GM18867 (cell line): ENCODE data around the gene EPHA1.

Source experiments
- ATAC-seq: cut with Tn5 transposase; IDR thresholded peaks from one replicate; pipeline ENCODE4 v1.9.1; 2021; ENCODE audit warnings: mild to moderate bottlenecking, moderate library complexity; ENCODE audit not compliant: unreplicated experiment

The EPHA1 gene

DNA sequence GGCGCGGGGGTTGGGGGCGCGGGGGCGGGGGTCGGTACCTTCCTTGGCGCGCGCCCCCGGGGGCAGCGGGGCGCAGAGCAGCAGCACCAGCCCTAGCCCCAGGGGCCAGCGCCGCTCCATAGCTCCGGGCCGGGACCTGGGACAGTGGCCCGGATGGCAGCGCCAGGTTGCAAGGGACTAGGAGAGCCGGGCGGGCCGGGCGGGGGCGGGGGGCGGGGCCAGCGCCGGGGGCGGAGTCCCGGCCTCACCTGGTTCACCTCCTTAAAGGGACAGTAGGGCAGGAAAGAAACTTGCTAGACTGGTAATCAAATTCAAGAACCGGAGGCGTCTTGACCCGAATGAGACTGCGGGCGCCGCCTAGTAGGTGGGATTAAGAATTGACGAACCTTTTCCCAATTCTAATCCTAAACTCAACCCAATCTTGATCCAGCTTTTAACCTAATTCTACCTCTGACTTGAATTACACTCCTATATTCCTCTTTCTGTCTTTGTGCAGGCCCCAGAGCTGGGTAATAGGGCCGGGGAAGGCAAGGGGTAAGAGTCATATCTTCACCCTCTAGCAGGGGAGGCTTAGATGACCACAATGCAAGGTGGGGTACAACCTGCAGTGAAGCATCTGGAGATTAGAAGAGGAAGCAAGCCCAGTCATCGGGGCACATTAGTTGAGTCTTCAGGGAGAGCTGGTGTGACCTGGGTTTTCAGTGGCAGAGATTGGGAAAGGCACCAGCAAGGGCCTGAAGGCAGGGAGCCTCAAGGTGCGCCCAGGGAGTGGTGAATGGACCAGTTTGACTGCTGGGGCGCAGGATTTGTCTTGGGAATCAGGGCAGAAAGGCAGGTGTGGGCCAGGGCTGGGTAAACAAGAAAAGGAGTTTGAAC is at the start of gene EPHA1:
Gene EPHA1, minus strand, starts transcription at position 171 of the 876 bp plus-strand sequence. Its CDS starts 51 bp downstream, at position 120.
- peak; percentile 50 for ATAC-seq

- peak; percentile 92 for ATAC-seq
These were observed 49.6 kb upstream of the EPHA1 start for GRCh38 chr7:143458263-143458662.

- ATAC-seq: no peak
These were observed 48.5 kb upstream of the EPHA1 start for GRCh38 chr7:143456992-143457793.

DNA sequence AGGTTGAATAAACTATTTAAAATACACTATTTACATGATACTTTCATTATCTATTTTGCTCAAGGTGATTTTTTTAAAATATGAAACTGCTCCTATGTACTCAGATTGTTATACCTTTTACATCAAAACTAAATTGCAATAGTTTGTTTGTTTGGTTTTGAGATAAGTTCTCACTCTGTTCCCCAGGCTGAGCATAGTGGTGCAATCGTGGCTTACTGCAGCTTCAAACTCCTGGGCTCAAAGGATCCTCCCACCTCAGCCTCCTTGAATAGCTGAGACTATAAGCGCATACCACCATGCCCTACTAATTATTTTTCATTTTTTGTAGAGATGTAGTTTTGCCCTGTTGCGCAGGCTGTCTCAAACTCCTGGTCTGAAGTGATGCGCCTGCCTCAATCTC is 47.3 kb upstream of the EPHA1 start:
- ATAC-seq: no peak

DNA sequence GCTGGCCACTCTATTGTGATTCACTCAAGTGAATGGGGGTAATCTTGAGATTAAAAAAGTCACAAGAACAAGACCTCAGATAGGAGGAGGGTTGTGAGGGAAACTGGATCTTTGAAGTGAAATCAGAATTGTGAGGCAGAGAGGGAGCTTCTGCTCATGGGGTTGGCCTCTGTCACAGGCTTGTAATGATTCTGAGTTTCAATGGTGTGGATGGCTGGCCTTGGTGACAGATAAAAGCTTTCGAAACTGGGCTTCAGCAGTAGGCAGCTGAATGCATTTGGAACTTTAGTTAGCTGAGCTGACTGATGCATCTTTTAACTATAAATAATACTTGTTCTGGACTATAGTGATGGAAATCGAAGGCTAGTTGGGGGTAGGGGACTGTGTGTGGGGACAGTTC is 46.8 kb upstream of the EPHA1 start:
- peak; percentile 58 for ATAC-seq

DNA sequence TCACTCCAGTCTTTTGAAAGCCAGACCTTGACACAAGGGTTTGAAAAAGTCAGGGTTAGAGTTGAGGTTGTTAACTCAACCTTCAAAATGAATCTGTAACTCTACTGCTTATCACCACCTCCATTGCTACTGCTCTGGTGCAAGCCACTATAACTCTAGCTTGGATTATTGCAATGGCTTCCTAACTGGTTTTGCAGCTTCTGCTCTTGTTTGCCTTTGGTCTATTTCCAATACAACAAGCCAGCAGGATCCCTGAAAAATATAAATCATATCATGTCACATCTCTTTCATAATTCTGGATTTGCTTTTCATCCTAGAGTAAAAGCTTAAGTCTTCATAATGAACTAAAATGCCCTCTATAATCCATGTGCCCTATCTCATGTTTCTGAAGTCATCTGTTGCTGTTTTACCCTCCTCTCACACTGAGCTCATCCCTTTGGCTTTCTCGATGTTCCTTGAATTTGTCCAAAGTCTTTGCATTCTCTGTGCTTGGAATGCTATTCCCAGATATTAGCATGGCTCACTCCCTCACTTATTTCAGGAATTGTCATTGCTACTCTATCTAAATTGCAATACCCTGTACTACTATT is 45.5 kb upstream of the EPHA1 start:
- no peak for ATAC-seq

GRCh38 chr7:143452495-143452894 is 43.8 kb upstream of the EPHA1 start:
- ATAC-seq: no peak

GRCh38 chr7:143451746-143452145 is 43.1 kb upstream of the EPHA1 start:
- ATAC-seq: no peak

DNA sequence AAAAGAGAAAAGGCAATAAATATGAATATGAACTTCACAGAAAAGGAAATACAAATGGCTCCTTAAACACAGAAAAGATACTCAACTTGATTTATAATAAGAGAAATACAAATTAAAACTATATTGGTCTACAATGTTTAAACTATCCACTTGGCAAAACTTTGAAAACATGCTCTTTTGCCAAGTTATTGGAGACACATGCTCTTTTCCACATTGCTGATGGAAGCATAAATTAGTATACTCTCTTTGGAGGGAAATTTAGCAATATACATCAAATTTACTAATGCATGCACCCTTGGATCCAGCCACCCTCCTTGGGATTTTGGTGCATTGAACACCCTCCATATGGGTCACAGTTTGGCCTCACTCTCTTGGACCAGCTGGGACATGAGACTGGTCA is 42.5 kb upstream of the EPHA1 start:
- no peak for ATAC-seq

- no peak for ATAC-seq
These were observed 41.1 kb upstream of the EPHA1 start for GRCh38 chr7:143449793-143450192.

DNA sequence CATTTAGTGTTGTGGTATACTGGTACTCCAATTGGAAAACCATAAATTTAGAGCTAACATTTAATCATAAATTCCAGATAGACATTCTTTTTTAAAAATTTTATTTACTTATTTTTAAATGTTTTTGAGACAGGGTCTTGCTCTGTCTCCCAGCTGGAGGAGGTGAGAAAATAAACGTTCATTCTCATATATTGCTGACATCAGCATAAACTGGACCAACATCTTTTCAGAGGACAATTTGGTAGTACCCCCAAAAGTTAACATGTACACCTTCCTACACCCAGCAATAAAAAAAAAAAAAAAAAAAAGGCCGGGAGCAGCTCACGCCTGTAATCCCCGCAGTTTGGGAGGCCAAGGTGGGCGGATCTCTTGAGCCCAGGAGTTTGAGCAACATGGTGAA is 39.8 kb upstream of the EPHA1 start:
- ATAC-seq: no peak

- ATAC-seq: no peak
These were observed 38.8 kb upstream of the EPHA1 start for GRCh38 chr7:143447466-143447865.

GRCh38 chr7:143444785-143445184 is 36.1 kb upstream of the EPHA1 start:
- ATAC-seq: no peak

DNA sequence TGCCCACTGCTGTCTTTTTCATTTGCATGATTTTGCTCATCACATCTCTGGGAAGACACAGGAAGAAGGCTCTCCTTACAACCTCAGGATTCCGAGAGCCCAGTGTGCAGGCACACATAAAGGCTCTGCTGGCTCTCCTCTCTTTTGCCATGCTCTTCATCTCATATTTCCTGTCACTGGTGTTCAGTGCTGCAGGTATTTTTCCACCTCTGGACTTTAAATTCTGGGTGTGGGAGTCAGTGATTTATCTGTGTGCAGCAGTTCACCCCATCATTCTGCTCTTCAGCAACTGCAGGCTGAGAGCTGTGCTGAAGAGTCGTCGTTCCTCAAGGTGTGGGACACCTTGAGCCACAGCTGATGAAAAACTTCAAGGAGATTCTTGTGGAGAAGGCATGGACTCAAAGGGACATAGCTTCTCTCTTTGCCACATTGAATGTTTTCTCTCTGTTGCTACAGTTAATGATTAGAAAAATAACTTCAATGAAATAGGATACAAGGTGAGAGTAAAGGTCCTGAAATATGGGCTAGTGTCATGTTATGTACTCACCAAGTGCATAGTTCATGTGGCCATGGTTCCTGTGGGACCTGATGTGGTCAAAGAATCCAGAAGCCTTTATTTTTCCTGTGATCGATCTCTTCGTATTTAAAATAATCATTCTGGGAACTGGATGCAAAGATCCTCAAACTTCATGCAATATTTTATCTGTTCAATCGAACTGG is 35.6 kb upstream of the EPHA1 start:
- no peak for ATAC-seq

DNA sequence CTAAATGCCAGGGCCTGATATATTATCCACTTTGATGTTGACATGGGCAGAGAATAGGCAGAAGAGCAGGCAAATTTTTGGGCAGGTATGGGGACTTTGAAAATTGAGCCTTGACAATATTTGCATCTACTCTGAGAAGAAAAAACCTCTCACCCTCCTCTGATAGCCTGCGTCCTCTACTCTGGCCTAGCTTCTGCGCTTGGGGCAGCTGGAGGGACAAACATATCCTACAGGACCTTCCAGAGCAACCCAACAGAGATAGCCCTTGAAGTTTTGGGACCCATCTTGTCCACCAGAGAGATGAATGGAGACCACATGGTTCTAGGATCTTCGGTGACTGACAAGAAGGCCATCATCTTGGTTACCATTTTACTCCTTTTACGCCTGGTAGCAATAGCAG is 34.5 kb upstream of the EPHA1 start, which contains the start of gene TAS2R60:
Gene TAS2R60, plus strand, starts transcription at position 301 of the 400 bp plus-strand sequence. Its CDS starts 0 bp downstream, at position 301.
- ATAC-seq: no peak

- no peak for ATAC-seq
These were observed 31.2 kb upstream of the EPHA1 start for GRCh38 chr7:143439866-143440265.

DNA sequence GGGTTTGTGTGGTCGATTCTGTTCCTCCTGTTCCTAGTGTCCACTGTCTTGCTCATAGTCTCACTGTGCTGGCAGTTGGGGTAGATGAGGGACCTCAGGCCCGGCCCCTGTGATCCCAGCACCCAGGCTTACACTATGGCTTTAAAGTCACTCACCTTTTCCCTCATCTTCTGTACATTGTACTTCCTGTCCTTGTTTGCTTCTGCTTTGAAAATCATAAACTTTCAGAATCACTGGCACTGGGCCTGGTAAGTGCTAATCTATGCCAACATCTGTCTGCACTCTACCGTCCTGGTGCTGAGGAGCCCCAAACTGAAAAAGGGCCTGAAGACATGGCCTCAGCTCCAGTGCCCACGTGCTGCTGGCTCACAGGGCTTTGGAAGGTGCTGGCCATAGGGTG is 28.9 kb upstream of the EPHA1 start:
- peak; percentile 52 for ATAC-seq

- ATAC-seq: peak; percentile 92
These were observed 27.8 kb upstream of the EPHA1 start for GRCh38 chr7:143436325-143436946.

DNA sequence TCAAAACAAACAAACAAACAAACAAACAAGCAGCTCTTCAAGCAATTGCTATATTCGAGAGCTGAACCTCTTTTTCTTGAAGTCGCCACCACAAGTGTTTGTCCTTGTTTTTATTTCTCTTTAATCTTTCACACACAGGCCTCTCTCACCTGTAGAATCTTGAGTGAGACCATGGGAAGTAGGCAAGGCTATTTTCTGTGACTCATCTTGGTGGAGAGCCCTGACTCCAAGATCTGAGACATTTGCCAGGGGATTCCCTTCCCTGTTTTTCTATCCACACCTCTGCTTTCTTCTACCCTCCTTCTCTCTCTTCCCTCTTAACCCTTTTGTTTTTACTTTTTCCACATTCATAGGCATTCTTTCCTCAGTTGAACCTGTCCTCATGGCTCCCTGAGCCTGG is 26.6 kb upstream of the EPHA1 start:
- no peak for ATAC-seq

DNA sequence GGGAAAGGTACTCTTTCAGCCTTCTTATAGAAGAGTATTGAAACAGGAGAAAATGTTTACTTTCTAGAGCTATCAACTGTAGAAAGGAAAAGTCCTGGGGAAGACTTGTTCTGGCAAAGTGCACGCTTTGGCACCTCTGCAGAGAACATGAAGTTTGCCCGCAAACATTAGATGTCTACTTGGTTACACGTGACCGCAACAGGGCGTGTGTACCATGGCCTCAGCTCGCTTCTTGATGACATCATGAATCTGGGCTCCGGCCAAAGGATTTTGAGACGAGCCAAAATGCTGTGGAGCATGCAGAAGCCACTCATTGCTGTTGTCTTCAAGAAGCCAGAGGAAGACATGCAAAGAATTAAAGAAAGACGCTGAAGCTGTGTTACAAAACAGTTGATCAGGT is 26.0 kb upstream of the EPHA1 start:
- no peak for ATAC-seq
